GM18907 (cell line): Measurements from ENCODE around the gene CENATAC.
A peak's percentile ranks its signal among the peaks of the same experiment; 100 is the strongest.
"Not testable (repeated sequence)": the region's sequence is repeated elsewhere in the genome, so short reads cannot be mapped to it uniquely, and the experiment has no call there.

ENCODE experiments used
- ATAC-seq: cut with Tn5 transposase; IDR thresholded peaks from one replicate; pipeline ENCODE4 v1.9.1; 2021; ENCODE audit warnings: mild to moderate bottlenecking, moderate library complexity; ENCODE audit not compliant: unreplicated experiment

The CENATAC gene

GRCh38 chr11:119025978-119026766 is 28.2 kb downstream of the CENATAC start:
- ATAC-seq, result no peak

- ATAC-seq, result no peak
Measured at GRCh38 chr11:119026970-119027369, 29.0 kb downstream of the CENATAC start.

GRCh38 chr11:119027561-119028345 is 29.8 kb downstream of the CENATAC start:
- no peak for ATAC-seq

- ATAC-seq, result no peak
Measured at GRCh38 chr11:119028346-119029068, 30.6 kb downstream of the CENATAC start.

- no peak for ATAC-seq
Measured at GRCh38 chr11:119029069-119029339, 31.1 kb downstream of the CENATAC start.

GRCh38 chr11:119029340-119030028 is 31.5 kb downstream of the CENATAC start:
- peak; percentile 11 for ATAC-seq

- ATAC-seq, result peak; percentile 17
Measured at GRCh38 chr11:119030029-119030328, 32.0 kb downstream of the CENATAC start.

GRCh38 chr11:119030329-119031047 is 32.5 kb downstream of the CENATAC start, which contains the start of gene SLC37A4:
Gene SLC37A4 (minus strand): TSS chr11:119030877.
- peak; percentile 88 for ATAC-seq

GRCh38 chr11:119031912-119032280 is 34.0 kb downstream of the CENATAC start:
- ATAC-seq, result no peak

GRCh38 chr11:119033421-119033820 is 35.5 kb downstream of the CENATAC start:
- not testable (repeated sequence) for ATAC-seq

GRCh38 chr11:119034813-119035212 is 36.9 kb downstream of the CENATAC start:
- ATAC-seq, result no peak

- ATAC-seq, result no peak
Measured at GRCh38 chr11:119038884-119039283, 40.9 kb downstream of the CENATAC start.

GRCh38 chr11:119039471-119039870 is 41.5 kb downstream of the CENATAC start:
- ATAC-seq, result not testable (repeated sequence)

- no peak for ATAC-seq
Measured at GRCh38 chr11:119041821-119042514, 44.0 kb downstream of the CENATAC start.

GRCh38 chr11:119042927-119043326 is 45.0 kb downstream of the CENATAC start:
- no peak for ATAC-seq

- ATAC-seq, result no peak
Measured at GRCh38 chr11:119044708-119045107, 46.8 kb downstream of the CENATAC start.

GRCh38 chr11:119046489-119046888 is 48.6 kb downstream of the CENATAC start:
- no peak for ATAC-seq

- no peak for ATAC-seq
Measured at GRCh38 chr11:119047205-119047604, 49.3 kb downstream of the CENATAC start.

- no peak for ATAC-seq
Measured at GRCh38 chr11:119048644-119049043, 50.7 kb downstream of the CENATAC start.

GRCh38 chr11:119049081-119049480 is 51.1 kb downstream of the CENATAC start:
- ATAC-seq, result no peak
